GM21529 (cell line): ENCODE measurements around the gene ID3.

Source experiments
- ATAC-seq: cut with Tn5 transposase; IDR thresholded peaks from one replicate; pipeline ENCODE4 v1.9.1; 2021; ENCODE audit not compliant: unreplicated experiment

The ID3 gene

GRCh38 chr1:23567629-23567995 lies 8.3 kb upstream of the ID3 start:
- ATAC-seq: no peak

DNA sequence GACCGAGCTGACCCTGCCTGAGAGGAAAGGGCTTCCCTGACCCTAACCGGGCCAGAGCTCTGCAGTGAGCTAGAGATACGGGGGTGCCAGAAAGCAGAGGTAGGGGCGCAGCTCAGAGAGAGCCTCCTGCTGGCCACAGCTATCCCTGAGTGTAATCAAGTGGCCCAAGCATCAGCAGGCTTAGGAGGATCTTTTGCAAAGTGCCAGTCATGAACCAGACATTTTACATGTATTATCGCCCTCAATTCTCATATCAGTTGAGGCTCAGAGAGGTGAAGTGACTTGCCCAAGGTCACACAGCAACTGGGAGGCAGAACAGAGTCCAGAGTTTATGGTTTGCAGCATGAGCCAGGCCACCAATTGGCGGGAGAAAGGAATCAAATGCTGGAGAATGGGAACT lies 7.0 kb upstream of the ID3 start:
- ATAC-seq: no peak

DNA sequence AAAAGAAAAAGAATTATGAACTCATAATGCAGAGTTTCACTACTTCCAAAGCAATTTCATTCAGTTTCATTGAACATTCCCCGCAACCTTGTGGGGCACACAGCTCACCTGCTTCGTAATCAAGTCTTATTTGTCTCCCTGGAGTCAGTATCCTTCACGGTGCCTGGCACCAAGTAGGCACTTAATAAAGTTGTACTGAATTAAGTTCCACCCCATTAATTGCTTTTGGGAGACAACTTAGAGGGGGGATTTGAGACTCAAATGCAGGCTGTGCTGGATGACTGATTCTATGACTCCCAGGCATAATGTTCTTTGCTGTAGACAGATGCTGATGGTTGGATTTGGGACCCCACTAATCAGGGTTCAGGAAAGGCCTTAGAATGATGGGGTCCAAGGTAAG lies 6.5 kb upstream of the ID3 start:
- no peak for ATAC-seq

GRCh38 chr1:23564529-23565122 lies 5.3 kb upstream of the ID3 start:
- ATAC-seq: no peak

DNA sequence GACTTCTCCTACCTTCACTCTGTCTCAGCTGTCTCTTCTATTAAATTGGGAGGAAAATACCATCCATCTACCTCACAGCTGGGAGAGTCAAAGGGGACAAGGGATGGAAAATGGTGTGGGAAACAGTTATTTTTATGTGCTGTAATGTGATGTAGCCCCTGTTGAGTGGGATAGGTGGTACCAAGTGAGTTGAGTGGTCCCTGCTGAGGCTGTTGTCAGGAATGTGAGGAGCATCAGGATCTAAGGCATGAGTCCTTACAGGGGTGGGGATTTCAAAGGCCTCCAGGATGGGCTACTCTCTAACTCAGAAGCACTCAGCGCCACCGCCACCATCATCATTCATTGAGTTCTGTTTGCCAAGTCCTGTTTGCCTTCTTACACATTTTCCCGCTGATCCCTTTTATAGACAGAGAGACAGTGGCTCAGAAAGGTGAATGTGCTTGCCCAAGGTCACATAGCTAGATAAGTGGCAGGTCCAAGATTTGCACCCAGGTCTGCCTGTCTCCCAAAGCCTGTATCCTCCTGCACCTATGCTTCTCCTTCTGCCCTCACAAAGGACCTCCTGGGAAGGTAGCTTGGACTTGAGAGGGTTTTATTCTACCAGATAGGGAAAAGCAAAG lies 4.6 kb upstream of the ID3 start:
- no peak for ATAC-seq

DNA sequence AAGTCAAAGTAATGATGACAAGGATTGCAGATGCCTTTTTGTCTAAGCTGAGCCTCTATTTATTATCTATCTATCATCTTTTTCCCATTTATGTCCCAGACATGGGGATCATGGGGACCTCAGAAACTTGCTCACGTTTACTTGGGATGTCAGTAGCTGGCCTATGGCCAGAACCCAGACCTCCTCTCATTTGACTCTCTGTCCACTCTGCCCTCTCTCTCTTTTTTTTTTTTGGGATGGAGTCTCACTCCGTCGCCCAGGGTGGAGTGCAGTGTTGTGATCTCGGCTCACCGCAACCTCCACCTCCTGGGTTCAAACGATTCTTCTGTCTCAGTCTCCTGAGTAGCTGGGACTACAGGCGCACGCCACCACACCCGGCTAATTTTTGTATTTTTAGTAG lies 3.7 kb upstream of the ID3 start:
- ATAC-seq: no peak

DNA sequence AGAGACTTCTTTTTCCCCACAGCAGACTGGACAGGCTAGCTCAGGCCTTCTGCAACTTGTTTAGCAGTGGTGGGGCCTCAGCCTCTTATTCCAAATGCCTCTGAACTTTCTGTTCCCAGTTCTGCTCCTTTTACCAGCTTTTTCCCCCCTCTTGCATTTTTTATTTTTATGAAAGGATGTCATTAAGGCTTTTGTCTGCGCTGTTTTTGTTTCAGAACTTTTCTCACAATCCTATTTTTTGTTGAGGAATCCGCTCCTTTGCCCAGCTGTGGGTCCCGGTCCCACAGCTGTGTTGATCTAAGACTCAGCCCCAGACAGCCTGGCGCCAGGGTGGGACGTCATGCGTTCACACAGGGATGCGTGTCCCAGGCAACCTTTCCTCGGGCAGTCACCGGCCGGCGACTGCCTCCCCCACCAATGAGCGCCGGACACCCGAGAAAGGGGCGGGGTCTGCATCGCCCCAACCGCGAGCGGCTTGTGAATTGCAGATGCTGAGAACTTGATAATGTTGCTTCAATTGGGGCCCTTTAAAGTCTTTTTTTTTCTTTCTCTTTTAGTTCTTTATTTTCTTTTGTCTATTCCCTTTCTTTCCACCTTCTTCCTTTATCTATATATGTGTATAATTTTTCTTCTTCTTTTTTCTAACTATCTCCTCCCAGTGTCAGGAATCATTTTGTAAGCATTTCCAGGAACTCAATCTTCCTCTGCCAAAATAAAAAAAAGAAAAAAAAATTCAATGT lies 3.0 kb upstream of the ID3 start:
- ATAC-seq: no peak

GRCh38 chr1:23561813-23562100 lies 2.5 kb upstream of the ID3 start:
- no peak for ATAC-seq

- no peak for ATAC-seq
Observed at GRCh38 chr1:23561076-23561812, 1.9 kb upstream of the ID3 start.

DNA sequence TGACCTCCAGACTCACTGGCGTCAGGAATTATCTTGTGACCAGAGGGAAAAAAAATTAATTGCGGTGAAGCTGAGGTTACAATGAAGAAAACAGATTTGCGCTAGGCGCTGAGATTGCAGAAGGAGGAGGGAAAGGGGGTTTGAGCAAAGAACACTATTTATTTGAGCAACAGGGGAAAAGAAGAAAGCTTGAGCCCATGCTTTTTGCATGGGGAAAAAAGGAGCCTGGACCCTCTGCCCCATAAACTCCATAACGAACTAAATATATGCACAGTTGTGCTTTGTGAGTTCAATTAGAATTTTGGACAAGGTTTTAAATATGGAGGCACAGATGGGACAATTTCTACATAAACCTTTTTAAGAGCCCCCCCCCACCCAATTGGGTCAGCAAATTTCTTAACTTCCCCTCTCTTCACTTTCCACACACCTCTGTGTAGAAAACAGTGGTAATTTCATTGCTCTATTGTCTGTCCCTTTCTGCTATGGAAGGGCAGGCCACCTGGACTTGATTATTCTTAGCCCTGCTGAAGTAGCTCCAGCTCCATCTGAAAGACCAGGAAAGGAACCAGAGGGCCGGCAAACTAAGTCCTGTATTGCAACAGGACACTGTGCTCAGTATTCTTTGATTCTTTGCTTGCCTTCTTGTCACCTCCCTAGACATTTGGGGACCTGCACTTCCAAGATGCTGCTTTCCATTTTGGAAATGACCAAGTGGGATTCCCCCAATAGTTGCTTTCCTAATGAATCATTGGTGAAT lies 862 bp upstream of the ID3 start:
- no peak for ATAC-seq

DNA sequence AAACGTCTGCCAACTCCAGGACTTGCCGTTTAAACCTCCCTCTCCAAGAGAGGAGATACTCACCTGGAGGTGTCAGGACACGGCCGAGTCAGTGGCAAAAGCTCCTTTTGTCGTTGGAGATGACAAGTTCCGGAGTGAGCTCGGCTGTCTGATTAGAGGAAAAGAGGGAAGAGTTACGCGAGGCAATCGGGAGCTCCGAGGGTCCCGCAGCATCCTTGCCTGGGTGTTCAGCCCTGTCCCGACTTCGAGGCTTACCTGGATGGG lies 497 bp downstream of the ID3 start:
- no peak for ATAC-seq

DNA sequence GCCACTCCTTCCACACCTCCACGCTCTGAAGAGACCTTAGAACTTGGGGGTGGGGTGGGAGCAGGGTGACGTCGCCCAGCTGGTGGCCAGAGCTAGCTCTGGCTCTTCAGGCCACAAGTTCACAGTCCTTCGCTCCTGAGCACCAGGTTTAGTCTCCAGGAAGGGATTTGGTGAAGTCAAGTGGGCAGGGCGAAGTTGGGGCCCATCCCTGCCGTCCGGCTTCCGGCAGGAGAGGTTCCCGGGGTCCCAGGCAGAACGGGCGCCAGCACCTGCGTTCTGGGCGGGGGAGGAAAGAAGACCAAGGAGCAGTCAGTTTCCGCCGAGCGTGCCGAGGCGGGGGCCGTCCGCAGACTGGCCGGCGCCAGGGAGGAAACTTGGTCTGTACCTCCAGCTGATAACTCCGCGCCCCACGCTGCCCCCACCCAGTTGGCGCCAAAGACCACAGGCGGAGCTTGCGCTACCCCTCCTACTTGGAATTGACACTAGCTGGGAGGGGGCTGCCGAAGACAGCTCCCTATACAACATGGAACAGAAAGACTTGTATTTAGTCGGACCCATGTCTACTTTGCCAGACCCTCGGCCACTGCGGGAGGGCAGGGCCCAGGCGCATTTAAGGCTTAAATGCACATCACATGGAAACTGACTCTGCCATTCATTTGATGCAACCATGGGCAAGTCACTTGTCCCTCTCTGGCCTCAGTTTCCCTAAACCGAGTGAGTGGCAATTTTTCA lies 995 bp downstream of the ID3 start:
- ATAC-seq: no peak

GRCh38 chr1:23557471-23558124 lies 1.7 kb downstream of the ID3 start:
- ATAC-seq: no peak

- no peak for ATAC-seq
Observed at GRCh38 chr1:23556635-23557470, 2.4 kb downstream of the ID3 start.

GRCh38 chr1:23555986-23556634 lies 3.2 kb downstream of the ID3 start:
- ATAC-seq: no peak

- no peak for ATAC-seq
Observed at GRCh38 chr1:23555270-23555985, 3.9 kb downstream of the ID3 start.

DNA sequence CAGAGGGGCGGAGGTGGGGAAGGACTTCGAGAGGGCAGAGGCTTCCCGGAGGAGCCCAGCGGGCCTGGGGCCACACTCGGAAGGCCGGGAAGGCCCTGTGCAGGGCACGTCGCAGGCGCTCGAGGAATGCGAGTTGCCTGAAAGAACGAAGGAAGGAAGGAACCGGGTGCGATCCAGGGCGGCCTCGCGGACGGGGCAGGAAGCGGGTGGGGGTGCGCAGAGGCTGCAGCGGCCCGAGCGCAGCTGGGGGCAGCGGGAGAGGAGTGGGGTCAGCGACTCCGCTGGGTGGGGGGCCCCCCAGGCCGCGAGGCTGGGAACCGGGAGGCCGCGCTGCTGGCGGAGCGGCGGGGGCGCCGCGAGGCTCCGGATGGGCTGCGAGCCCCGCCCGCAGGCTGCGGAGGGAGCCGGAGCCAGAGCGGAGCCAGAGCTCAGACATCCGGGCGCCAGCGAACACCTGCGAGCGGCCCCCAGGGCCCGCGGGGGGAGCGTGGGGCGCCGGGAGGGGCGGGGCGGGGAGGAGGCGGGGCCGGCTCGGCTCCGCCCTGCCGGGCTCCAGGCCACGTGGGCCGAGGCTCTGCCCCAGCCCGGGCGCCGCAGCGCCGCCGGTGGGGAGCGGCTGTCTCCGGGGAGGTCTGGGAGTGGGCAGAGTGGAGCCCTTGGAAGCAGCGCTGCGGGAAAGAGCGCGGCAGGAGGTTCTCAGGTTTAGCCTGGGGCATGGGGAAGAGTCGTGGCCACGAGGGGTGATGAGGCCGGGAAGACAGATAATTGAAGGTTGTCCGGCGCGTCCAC lies 4.6 kb downstream of the ID3 start:
- ATAC-seq: peak; percentile 47

- no peak for ATAC-seq
Observed at GRCh38 chr1:23554127-23554480, 5.2 kb downstream of the ID3 start.
